Epithelial cell of esophagus (primary cell): ENCODE data around the gene ATXN10.
"Not testable (repeated sequence)": the region's sequence is repeated elsewhere in the genome, so short reads cannot be mapped to it uniquely, and the experiment has no call there.

Experiments used
- DNase-seq: peaks from one replicate; pipeline ENCODE4 v3.0.0; 2010; ENCODE audit warnings: low read depth
- H3K4me3 ChIP-seq: 2 replicates; pipeline ENCODE4 v1.5.1; 2011; ENCODE audit warnings: mild to moderate bottlenecking, low read length, control low read depth
- CTCF ChIP-seq: IDR thresholded peaks from 2 replicates; pipeline ENCODE4 v1.5.1; 2011; ENCODE audit warnings: low read depth, mild to moderate bottlenecking, low read length, control low read depth, inconsistent platforms; ENCODE audit not compliant: insufficient read depth; ENCODE audit errors: missing control alignments

ATXN10 gene

GRCh38 chr22:45790401-45790800, 118.8 kb downstream of the ATXN10 start:
- no peak overlapping the region for H3K4me3 ChIP-seq
- TF ChIP-seq CTCF: no peak
- DNase-seq: no peak

- no peak for TF ChIP-seq CTCF
- H3K4me3 ChIP-seq: no peak overlapping the region
- DNase-seq: no peak
Observed at GRCh38 chr22:45793161-45793560, 121.5 kb downstream of the ATXN10 start.

GRCh38 chr22:45793892-45794291, 122.3 kb downstream of the ATXN10 start:
- DNase-seq: no peak
- H3K4me3 ChIP-seq: no peak overlapping the region
- TF ChIP-seq CTCF: no peak

- DNase-seq, H3K4me3 ChIP-seq: not testable (repeated sequence)
Observed at GRCh38 chr22:45796009-45796408, 124.4 kb downstream of the ATXN10 start.

GRCh38 chr22:45799291-45799690, 127.7 kb downstream of the ATXN10 start:
- TF ChIP-seq CTCF: no peak
- no peak for DNase-seq
- no peak overlapping the region for H3K4me3 ChIP-seq

GRCh38 chr22:45802054-45802453, 130.4 kb downstream of the ATXN10 start:
- H3K4me3 ChIP-seq: no peak overlapping the region
- TF ChIP-seq CTCF: no peak
- peak; percentile 56 for DNase-seq

- no peak for TF ChIP-seq CTCF
Observed at GRCh38 chr22:45804319-45804985, 132.8 kb downstream of the ATXN10 start.

More at GRCh38 chr22:45804319-45804985, 132.8 kb downstream of the ATXN10 start:
- no peak for DNase-seq
- H3K4me3 ChIP-seq: no peak overlapping the region
